GM19438 (cell line): ENCODE results near the gene RAD51.

ENCODE experiments used
- ATAC-seq: cut with Tn5 transposase; IDR thresholded peaks from one replicate; pipeline ENCODE4 v1.9.1; 2021; ENCODE audit warnings: low read depth; ENCODE audit not compliant: unreplicated experiment

The RAD51 gene

GRCh38 chr15:40721701-40722100 lies 26.7 kb downstream of the RAD51 start:
- no peak for ATAC-seq

DNA sequence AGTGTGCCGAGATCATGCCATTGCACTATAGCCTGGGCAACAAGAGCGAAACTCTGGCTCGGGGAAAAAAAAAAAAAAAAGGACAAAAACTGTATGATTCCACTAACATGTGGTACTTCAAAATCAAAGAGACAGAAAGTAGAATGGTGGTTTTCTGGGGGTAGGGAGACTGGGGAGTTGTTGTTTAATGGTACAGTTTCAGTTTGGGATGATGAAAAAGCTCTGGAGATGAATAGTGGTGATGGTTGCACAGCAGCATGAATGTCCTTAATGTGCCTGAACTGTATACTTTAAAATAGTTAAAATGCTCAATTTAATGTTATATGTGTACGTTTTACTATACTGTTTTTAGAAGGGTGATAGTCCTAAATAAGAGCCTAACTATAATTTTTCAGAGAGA lies 27.4 kb downstream of the RAD51 start:
- ATAC-seq: no peak

- no peak for ATAC-seq
Observed at GRCh38 chr15:40722934-40723333, 28.0 kb downstream of the RAD51 start.

DNA sequence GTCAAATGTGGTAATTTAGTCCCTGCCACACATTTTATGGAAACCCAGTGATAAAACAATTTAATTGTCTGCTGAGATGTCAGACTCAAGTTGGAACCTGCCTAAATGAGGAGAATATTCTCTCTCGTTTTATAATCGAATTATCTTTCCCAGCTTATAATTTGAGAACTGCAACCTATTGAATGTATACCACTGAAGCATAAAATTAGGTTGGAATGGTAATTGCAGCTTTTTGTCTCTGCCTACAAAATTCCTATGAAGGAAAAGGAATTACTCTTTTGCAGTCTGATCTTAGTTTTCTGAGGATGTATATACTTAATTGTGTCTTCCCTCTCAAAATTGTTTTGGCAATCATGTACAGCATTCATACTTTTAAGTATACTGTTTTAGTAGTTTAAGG lies 28.9 kb downstream of the RAD51 start:
- no peak for ATAC-seq

DNA sequence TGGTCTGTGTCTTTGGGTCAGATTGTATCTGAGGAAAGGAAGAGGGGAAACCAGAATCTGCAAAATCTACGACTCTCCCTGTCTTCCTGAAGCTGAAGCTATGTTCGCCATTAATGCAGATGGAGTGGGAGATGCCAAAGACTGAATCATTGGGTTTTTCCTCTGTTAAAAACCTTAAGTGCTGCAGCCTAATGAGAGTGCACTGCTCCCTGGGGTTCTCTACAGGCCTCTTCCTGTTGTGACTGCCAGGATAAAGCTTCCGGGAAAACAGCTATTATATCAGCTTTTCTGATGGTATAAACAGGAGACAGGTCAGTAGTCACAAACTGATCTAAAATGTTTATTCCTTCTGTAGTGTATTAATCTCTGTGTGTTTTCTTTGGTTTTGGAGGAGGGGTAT lies 36.1 kb downstream of the RAD51 start:
- ATAC-seq: no peak

DNA sequence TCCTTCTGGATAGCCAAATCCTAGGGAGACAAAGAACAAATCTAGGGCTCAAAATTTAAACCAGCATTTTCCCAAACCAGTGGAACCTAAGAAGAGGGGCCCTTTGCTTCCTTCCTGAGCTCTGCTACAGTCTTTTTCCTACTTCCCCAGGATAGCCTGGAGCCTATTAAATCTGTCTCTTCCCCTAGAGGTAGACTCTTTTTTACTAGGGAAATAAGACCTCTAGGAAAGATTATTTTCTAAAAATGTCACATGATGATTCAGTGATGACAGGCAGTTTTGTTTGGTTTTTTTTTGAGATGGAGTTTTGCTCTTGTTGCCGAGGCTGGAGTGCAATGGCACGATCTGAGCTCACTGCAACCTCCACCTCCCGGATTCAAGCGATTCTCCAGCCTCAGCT lies 41.6 kb downstream of the RAD51 start:
- ATAC-seq: no peak

- no peak for ATAC-seq
Observed at GRCh38 chr15:40737048-40737447, 42.1 kb downstream of the RAD51 start.

- no peak for ATAC-seq
Observed at GRCh38 chr15:40739047-40739446, 44.1 kb downstream of the RAD51 start.

GRCh38 chr15:40739854-40740253 lies 44.9 kb downstream of the RAD51 start:
- no peak for ATAC-seq

- no peak for ATAC-seq
Observed at GRCh38 chr15:40743485-40743901, 48.5 kb downstream of the RAD51 start.

DNA sequence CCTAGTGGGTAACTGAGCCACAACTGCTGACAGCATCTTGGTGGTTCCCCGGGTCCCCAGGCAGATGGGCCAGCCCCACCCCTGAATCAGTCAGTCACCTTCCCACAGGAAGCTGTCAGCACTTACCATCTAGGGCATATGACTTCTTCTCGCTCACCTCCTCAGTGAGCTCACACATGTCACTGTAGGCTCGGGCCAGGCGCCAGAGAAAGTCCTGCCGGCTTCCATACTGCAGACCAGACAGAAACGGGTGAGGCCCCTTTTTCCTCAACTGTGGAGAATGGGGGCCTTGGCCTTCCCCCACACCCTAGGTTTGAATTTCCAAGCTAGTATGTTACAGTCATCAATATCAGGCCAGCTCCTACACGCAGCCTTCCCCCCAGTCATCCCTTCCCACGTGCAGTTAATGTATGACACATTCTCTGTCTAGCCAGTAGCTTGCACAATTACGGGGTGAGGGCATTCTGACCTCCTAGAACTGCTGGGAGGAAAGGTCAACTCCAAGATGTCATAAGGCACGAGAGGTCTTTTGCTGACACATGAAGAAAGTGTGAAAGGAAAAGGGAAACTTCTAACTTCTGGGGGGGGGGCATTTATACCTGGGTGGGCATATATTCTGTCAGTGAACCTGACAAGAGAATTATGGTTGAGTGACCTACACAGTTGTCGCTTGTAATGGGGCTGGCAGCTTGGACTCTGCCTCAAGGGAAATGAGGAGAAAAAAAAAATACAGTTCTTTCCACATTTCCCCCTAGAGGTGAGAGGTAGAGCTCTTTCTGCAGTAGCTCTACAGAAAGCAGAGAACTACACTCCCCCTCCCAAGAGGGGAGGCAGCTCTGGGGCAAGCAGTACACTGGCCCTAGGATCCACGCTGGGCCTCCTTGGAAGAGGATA lies 49.2 kb downstream of the RAD51 start:
- no peak for ATAC-seq

- no peak for ATAC-seq
Observed at GRCh38 chr15:40744815-40745152, 49.8 kb downstream of the RAD51 start.

DNA sequence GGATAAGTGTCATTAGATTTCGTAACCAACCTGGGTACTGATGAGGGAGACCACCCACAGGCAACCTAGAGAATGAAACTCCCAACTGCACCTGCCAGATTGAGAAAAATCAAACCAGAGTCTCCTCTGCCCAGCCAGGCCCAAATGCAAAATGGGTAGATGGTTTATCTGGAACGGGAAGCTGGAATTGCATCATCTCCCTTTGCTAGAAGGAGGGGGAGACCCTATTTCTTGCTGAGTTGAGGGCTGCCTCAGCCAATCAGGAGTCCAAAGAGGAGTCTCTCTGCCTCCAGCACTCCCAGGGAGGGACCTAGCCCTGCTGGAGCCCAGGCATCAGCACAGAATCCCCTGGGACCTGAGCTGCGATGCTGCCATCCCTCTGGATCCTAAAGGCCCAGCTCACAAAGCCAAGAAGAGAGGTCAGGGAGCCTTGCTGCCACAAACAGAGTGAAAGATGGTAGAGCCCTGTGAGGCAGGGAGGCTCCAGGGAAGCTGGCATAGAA lies 52.0 kb downstream of the RAD51 start:
- no peak for ATAC-seq

DNA sequence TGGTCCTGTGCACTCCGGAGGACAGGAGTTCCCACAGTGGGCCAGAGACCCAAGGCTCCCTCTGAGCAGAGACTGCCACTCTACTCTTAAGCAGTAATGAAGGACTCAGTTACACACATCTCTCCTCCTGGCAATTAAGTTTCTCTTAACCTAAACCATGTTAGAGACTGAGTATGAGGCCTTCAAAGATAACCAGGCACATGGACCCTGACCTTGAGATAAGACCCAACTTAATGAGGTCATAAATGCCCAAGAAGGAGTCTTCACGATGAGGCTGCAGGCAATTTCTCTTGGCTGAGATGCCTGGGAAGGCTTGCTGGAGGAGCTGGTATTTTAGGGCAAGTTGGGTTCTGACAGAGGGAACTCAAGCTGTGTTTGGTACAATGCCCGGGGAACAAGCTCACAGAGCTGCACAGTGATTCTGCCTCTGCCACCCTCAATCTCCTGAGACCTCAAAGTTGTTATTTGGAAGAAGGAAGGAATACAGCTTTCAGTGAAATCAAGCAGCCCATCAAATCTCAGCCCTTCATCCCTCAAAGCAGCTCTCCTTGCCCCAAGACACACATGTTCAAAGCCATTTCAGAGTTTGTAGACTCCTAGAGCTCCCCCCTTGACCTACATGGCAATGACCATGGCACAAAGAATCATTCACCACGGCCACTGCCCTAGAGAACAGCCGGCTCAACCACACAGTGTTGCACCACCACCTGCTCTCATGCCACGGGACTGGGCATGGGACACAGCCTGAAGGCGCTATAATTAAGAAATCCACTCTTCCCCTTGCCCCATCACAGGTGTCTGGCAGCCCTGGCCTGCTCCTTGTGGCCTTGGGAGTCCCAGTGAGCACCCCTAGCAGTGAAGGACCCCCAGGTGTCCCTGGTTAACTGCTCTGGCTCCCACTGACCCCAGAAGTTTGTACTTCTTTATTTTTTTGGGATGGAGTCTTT lies 53.0 kb downstream of the RAD51 start:
- ATAC-seq: no peak

DNA sequence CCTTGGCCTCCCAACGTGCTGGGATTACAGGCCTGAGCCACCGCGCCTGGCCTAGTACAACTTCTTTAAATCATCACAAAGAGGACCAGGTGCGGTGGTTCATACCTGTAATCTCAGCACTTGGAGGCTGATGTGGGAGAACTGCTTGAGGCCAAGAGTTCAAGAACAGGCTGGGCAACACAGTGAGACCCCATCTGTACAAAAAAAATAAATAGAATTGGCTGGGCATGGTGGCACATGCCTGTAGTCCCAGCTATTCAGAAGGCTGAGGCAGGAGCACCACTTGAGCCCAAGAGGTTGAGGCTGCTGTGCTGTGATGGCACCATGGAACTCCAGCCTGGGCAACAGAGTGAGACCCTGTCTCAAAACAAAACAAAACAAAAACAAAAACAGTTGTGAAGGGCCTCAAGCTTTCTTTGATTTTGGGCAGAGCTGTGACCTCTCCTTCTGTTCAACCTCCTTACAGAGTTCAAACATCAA lies 54.2 kb downstream of the RAD51 start:
- ATAC-seq: no peak

GRCh38 chr15:40750885-40751284 lies 55.9 kb downstream of the RAD51 start:
- ATAC-seq: no peak

DNA sequence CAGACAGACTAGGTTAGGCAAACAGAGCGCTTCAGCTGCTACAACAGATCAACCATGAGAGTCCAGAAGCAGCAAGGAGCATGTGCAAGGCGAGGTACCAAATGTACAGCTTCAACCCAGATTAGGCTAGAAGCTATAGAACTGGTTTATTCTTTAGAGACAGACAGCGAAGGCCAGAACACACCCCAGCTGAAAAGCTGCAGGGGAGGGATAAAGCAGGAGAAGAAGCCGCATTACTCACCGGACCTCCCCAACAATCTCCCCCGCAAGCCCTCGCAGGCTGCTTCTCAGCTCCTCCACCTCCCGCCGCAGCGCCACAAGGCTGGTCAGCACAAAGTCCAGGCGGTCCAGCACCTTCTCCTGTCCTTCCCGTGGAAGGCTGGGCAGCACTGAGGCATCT lies 56.8 kb downstream of the RAD51 start:
- ATAC-seq: no peak

GRCh38 chr15:40754574-40754882 lies 59.6 kb downstream of the RAD51 start:
- no peak for ATAC-seq

GRCh38 chr15:40754883-40755811 lies 60.2 kb downstream of the RAD51 start, which contains the start of gene RMDN3:
Gene RMDN3, minus strand, starts transcription at chr15:40755254. Its CDS starts 471 bp downstream, at chr15:40754783.
- ATAC-seq: peak; percentile 74

DNA sequence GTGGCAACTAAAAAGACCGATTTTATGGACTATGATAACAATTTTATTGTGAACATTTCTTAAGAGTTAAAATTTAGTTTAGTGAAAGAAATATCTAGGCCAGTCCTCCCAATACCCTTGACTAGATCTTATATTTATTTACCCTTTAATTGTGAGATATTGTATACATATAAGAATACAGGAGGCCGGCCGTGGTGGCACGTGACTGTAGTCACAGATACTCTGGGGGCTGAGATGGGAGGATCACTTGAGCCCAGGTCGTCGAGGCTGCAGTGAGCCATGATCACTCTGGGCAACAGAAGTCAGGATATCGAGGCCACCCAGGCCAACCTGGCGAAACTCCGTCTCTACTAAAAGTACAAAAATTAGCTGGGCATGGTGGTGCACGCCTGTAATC lies 60.8 kb downstream of the RAD51 start:
- no peak for ATAC-seq
